Measurements from ENCODE around the gene DUOXA2. TPM values are rescaled to one million over a fixed set of nuclear protein-coding genes. Genes with fewer than 3 reads are reported as not detected.

Gene DUOXA2
- polyA plus RNA-seq, 1 donor from 2014 or later, result not detected

- H3F3A ChIP-seq (ENCODE audit: insufficient read depth, low read length, poor library complexity, severe bottlenecking), result no peaks in the 10 kb centered on the region
- H3K27me3 ChIP-seq (ENCODE audit: insufficient read depth, low read depth, low read length), result no peaks in the 10 kb centered on the region
- no peaks in the 10 kb centered on the region for H3K9me3 ChIP-seq (ENCODE audit: low read length)
- no peaks in the 10 kb centered on the region for H4K20me1 ChIP-seq (ENCODE audit: insufficient read depth)
- no peak overlapping the region for H2AFZ ChIP-seq (ENCODE audit: low read depth, low read length)
- no peaks in the 10 kb centered on the region for H3K79me2 ChIP-seq (replicated peaks; ENCODE audit: insufficient read depth, low read length)
- TF ChIP-seq SMC3 (conservative IDR thresholded peaks at IDR 0.05; ENCODE audit: poor library complexity) (no peak), EP300 (conservative IDR thresholded peaks at IDR 0.05; ENCODE audit: poor library complexity, severe bottlenecking) (no peak), CTCF (IDR thresholded peaks at IDR 0.05; ENCODE audit: poor library complexity, severe bottlenecking) (no peak), RAD21 (conservative IDR thresholded peaks at IDR 0.05) (no peak), TAF1 (IDR thresholded peaks at IDR 0.05; ENCODE audit: low read depth) (no peak), MXI1 (conservative IDR thresholded peaks at IDR 0.05; ENCODE audit: poor library complexity, severe bottlenecking) (no peak), EZH2 (IDR thresholded peaks at IDR 0.05; ENCODE audit: borderline replicate concordance, insufficient read depth, low read length, poor library complexity, severe bottlenecking) (no peak), REST (IDR thresholded peaks at IDR 0.05; ENCODE audit: borderline replicate concordance) (no peak), POLR2AphosphoS5 (IDR thresholded peaks at IDR 0.05) (no peak)
- no peaks in the 10 kb centered on the region for H3K36me3 ChIP-seq (ENCODE audit: insufficient read depth, low read length)
- H3K9me2 ChIP-seq (ENCODE audit: insufficient read depth, low read length), result no peaks in the 10 kb centered on the region
- no peak overlapping the region for H3K4me3 ChIP-seq (ENCODE audit: low read length)
- H3K4me2 ChIP-seq (ENCODE audit: low read length), result no peak overlapping the region
- H3K27ac ChIP-seq (ENCODE audit: low read length), result no peak overlapping the region
- H3K9ac ChIP-seq (ENCODE audit: low read length), result no peak overlapping the region
Observed at GRCh38 chr15:45099549-45100165, 14.5 kb upstream of the DUOXA2 start.

GRCh38 chr15:45100884-45101625, 13.1 kb upstream of the DUOXA2 start:
- no peak overlapping the region for H3K9ac ChIP-seq (ENCODE audit: low read length)
- no peaks in the 10 kb centered on the region for H3K9me2 ChIP-seq (ENCODE audit: insufficient read depth, low read length)
- H3K27me3 ChIP-seq (ENCODE audit: insufficient read depth, low read depth, low read length), result no peaks in the 10 kb centered on the region
- H3K79me2 ChIP-seq (replicated peaks; ENCODE audit: insufficient read depth, low read length), result no peaks in the 10 kb centered on the region
- no peaks in the 10 kb centered on the region for H3K9me3 ChIP-seq (ENCODE audit: low read length)
- no peaks in the 10 kb centered on the region for H4K20me1 ChIP-seq (ENCODE audit: insufficient read depth)
- TF ChIP-seq POLR2AphosphoS5 (IDR thresholded peaks at IDR 0.05) (no peak), REST (IDR thresholded peaks at IDR 0.05; ENCODE audit: borderline replicate concordance) (no peak), SMC3 (conservative IDR thresholded peaks at IDR 0.05; ENCODE audit: poor library complexity) (no peak), TAF1 (IDR thresholded peaks at IDR 0.05; ENCODE audit: low read depth) (no peak), EZH2 (IDR thresholded peaks at IDR 0.05; ENCODE audit: borderline replicate concordance, insufficient read depth, low read length, poor library complexity, severe bottlenecking) (no peak), RAD21 (conservative IDR thresholded peaks at IDR 0.05) (no peak), EP300 (conservative IDR thresholded peaks at IDR 0.05; ENCODE audit: poor library complexity, severe bottlenecking) (no peak), MXI1 (conservative IDR thresholded peaks at IDR 0.05; ENCODE audit: poor library complexity, severe bottlenecking) (no peak), CTCF (IDR thresholded peaks at IDR 0.05; ENCODE audit: poor library complexity, severe bottlenecking) (no peak)
- no peak overlapping the region for H2AFZ ChIP-seq (ENCODE audit: low read depth, low read length)
- no peak overlapping the region for H3K4me2 ChIP-seq (ENCODE audit: low read length)
- no peak overlapping the region for H3K4me3 ChIP-seq (ENCODE audit: low read length)
- H3K27ac ChIP-seq (ENCODE audit: low read length), result no peak overlapping the region
- no peaks in the 10 kb centered on the region for H3F3A ChIP-seq (ENCODE audit: insufficient read depth, low read length, poor library complexity, severe bottlenecking)
- H3K36me3 ChIP-seq (ENCODE audit: insufficient read depth, low read length), result no peaks in the 10 kb centered on the region
